ENCODE measurements around the gene PLCL1. TPM values are rescaled to one million over a fixed set of nuclear protein-coding genes. Genes with fewer than 3 reads are reported as not detected.

PLCL1 gene
- total RNA-seq, 1 donor from 2014 or later = 2.0 TPM

DNA sequence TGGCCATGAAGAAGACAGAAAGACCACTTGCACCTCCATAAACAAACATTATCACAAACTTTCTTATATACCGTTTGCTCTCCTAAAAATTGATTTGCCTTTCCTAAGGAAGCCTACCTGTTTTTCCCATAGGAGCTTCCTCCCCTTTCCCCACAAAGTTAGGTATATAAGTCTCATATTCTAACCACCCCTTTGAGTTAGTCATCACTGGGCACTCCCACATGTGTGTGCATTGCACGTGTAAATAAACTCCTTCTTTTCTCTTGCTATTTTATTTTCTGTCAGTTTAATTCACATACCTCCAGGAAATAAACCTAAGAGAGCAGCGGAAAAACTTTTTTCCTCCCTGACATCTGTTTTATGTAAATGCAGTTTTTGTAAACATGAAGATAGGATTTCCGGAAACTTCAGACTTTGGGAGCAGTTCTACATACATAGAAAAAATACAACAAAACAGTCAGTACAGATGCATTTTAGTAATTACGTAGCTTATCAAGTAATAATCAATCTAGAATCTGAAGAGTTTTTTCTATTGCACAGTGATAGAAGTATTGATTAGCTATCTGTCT lies 46.6 kb downstream of the PLCL1 start:
- H3K27ac Mint-ChIP-seq = no peak overlapping the region
- TF ChIP-seq, protein P1, sequence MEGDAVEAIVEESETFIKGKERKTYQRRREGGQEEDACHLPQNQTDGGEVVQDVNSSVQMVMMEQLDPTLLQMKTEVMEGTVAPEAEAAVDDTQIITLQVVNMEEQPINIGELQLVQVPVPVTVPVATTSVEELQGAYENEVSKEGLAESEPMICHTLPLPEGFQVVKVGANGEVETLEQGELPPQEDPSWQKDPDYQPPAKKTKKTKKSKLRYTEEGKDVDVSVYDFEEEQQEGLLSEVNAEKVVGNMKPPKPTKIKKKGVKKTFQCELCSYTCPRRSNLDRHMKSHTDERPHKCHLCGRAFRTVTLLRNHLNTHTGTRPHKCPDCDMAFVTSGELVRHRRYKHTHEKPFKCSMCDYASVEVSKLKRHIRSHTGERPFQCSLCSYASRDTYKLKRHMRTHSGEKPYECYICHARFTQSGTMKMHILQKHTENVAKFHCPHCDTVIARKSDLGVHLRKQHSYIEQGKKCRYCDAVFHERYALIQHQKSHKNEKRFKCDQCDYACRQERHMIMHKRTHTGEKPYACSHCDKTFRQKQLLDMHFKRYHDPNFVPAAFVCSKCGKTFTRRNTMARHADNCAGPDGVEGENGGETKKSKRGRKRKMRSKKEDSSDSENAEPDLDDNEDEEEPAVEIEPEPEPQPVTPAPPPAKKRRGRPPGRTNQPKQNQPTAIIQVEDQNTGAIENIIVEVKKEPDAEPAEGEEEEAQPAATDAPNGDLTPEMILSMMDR (IDR thresholded peaks at IDR 0.05; ENCODE audit: unreplicated experiment) = no peak
- no peaks in the 10 kb centered on the region for H3K4me1 Mint-ChIP-seq
- H3K9me3 Mint-ChIP-seq = no peaks in the 10 kb centered on the region
- peaks cover 28% of the 10 kb centered on the region for H3K27me3 Mint-ChIP-seq (ENCODE audit: low read depth)
- H3K4me3 Mint-ChIP-seq = no peak overlapping the region
- no peak for DNase-seq (ENCODE audit: low spot score in 2 of 2, unreplicated experiment in 2 of 2)
- no peaks in the 10 kb centered on the region for H3K36me3 Mint-ChIP-seq

DNA sequence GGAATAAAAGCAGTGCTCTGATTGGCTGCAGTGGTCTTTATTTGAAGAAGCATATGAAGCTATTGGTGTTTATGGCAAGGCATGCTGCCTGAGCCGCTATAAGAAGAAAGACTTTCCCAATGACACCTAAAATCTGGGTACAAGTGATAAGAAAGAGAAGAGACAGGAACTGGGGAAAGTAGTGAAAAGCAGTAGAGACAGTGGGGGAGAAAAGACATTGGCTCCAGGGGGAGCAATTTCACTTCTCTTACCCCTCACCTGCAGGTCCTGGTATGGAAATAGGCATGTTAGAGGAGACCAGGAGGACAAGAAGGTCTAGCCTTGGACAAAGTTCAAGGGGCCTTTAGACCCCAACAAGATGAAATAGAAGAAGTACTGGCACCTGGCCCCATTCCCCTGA lies 47.1 kb downstream of the PLCL1 start:
- Mint-ChIP-seq H3K27ac (no peak overlapping the region), H3K4me3 (no peak overlapping the region), H3K4me1 (no peaks in the 10 kb centered on the region), H3K27me3 (ENCODE audit: low read depth) (peaks cover 27% of the 10 kb centered on the region), H3K9me3 (no peaks in the 10 kb centered on the region), H3K36me3 (no peaks in the 10 kb centered on the region)
- DNase-seq (ENCODE audit: low spot score in 2 of 2, unreplicated experiment in 2 of 2) = no peak
- TF ChIP-seq, protein P1 (IDR thresholded peaks at IDR 0.05; ENCODE audit: unreplicated experiment) = no peak

GRCh38 chr2:197852108-197852507 lies 47.7 kb downstream of the PLCL1 start:
- TF ChIP-seq, protein P1 (IDR thresholded peaks at IDR 0.05; ENCODE audit: unreplicated experiment) = no peak
- no peaks in the 10 kb centered on the region for H3K4me1 Mint-ChIP-seq
- no peak overlapping the region for H3K27ac Mint-ChIP-seq
- DNase-seq (ENCODE audit: low spot score in 2 of 2, unreplicated experiment in 2 of 2) = no peak
- H3K36me3 Mint-ChIP-seq = no peaks in the 10 kb centered on the region
- peaks cover 27% of the 10 kb centered on the region for H3K27me3 Mint-ChIP-seq (ENCODE audit: low read depth)
- H3K4me3 Mint-ChIP-seq = no peak overlapping the region
- H3K9me3 Mint-ChIP-seq = no peaks in the 10 kb centered on the region

GRCh38 chr2:197853549-197853948 lies 49.2 kb downstream of the PLCL1 start:
- H3K36me3 Mint-ChIP-seq = no peaks in the 10 kb centered on the region
- no peak overlapping the region for H3K4me3 Mint-ChIP-seq
- H3K27me3 Mint-ChIP-seq (ENCODE audit: low read depth) = peaks cover 27% of the 10 kb centered on the region
- DNase-seq (ENCODE audit: low spot score in 2 of 2, unreplicated experiment in 2 of 2) = no peak
- TF ChIP-seq, protein P1 (IDR thresholded peaks at IDR 0.05; ENCODE audit: unreplicated experiment) = no peak
- H3K9me3 Mint-ChIP-seq = no peaks in the 10 kb centered on the region
- H3K4me1 Mint-ChIP-seq = no peaks in the 10 kb centered on the region
- H3K27ac Mint-ChIP-seq = no peak overlapping the region

GRCh38 chr2:197857476-197858107 lies 53.2 kb downstream of the PLCL1 start:
- H3K4me1 Mint-ChIP-seq = no peaks in the 10 kb centered on the region
- peaks cover 7% of the 10 kb centered on the region for H3K9me3 Mint-ChIP-seq
- TF ChIP-seq, protein P1 (IDR thresholded peaks at IDR 0.05; ENCODE audit: unreplicated experiment) = no peak
- H3K36me3 Mint-ChIP-seq = no peaks in the 10 kb centered on the region
- H3K4me3 Mint-ChIP-seq = no peak overlapping the region
- DNase-seq (ENCODE audit: low spot score in 2 of 2, unreplicated experiment in 2 of 2) = no peak
- H3K27ac Mint-ChIP-seq = no peak overlapping the region
- peaks cover 8% of the 10 kb centered on the region for H3K27me3 Mint-ChIP-seq (ENCODE audit: low read depth)
